ENCODE measurements around the gene ARHGAP8.

ARHGAP8 gene

DNA sequence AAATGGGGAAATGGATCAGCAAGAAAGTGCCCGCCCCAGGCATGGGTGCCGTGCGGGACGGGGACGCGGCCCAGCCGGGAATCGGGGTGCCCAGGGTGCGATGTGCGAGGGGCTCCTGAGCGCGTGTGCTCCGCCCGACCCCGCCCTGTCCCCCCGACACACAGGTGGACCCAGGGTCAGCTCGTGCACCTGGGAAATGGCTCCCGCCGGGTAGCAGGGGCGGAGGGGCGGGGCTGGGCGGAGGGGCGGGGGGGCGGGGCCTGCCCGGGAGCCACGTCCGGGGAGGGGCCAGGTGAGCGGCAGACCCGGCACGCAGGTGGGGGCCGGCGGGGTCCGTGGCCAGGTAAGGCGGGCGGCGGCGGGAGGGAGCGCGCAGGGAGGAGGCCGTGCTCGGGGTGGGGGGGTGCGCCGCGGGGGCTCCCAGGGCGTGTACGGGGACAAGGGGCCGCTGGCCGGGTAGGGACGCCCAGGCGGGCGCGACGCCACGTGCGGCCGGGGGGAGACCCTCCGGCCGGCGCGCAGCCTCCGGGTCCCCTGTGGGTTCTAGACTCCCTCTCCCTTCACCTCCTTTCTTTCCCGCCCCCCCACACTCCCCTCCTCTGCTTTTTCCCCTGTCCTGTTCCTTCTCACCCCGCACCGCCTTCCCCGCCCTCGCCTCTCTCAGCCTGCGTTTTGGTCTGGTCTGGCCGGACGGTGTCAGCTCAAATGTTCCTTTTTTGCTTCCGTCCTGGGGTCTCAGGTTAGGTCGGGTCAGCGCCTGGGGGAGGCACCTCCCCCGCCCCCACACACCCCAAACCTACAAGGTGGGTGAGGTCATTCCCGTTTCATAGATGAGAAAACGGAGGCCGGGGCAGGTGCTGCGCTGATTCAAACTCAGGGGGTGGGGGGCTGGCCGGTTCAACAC, at the start of gene ARHGAP8:
TSS of gene ARHGAP8 (plus strand) at position 291 of the 904 bp plus-strand sequence. CDS start 33,953 bp downstream, outside the sequence.
- DNase-seq (ENCODE audit: low read depth in 3 of 3) = no peak

DNA sequence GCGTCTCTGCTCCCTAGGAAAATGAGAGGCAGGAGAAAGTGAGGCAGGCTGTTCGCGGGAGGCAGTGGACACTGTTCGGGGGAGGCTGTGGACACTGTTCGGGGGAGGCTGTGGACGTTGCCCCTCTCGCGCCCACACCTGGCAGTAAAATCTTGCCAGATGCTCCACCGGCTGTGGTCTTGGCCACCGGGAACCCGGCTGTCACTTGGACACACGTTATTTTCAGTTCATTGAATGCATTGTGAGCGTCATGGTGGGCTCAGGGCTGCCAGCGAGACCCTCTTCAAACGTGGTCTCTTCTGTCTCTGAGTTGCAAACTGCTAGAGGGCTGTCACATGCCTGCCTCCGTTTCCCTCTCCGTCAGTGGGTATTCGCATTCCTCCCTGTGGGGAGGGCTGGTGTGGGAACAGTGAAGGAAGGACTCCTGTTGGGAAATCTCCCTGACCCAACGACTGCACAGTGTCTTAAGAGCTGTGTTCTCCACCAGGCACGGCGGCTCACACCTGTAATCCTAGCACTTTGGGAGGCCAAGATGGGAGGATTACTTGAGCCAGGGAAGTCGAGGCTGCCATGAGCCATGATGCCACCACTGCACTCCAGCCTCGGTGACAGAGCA, 49.0 kb upstream of the ARHGAP8 start:
- no peak for DNase-seq (ENCODE audit: low read depth in 3 of 3)

DNA sequence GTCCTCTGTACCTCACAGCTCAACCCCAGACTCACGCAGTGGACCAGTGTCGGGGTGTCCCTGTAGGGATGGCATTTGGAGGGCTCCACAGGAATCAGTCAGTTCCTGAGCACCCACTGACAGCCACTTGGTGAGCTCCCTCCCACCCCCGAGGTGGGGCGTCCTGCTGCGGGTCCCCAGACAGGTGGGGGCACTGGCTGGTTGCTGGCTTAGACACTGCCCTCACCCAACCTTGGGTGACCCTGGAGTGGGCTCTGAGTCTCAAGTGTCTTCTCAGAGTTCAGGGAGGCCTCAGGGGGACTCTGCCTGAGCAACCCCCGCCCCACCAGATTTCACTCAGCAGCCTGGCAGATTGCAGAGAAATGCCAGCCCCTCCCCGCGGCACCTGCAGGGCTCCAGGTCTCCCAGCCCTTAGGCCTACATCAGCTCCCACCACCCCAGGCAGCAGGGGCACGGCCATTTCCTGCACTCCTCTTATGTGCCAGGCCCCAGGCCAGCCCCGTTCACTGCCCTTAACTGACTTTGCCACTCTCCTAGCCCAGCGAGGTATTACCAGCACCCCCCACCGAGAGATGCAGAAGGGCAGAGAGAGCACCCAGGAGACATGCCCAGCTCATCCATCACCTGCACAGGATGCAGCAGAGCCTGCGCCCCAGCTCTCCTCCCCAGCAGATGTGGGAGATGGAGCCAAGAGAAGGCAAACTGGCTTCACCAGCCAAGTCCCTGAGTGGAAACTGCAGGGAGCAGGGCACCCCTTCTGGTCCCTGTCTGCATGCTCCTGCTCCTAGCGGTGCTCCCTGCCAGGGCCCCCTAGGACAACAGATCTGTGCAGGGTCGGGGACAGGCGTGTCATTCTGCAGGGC, 48.0 kb upstream of the ARHGAP8 start:
- no peak for DNase-seq (ENCODE audit: low read depth in 3 of 3)

- no peak for DNase-seq (ENCODE audit: low read depth in 3 of 3)
Measured at GRCh38 chr22:44705022-44705297, 47.4 kb upstream of the ARHGAP8 start.

GRCh38 chr22:44706488-44706887, 45.9 kb upstream of the ARHGAP8 start:
- DNase-seq (ENCODE audit: low read depth in 3 of 3) = no peak

- no peak for DNase-seq (ENCODE audit: low read depth in 3 of 3)
Measured at GRCh38 chr22:44707178-44707577, 45.2 kb upstream of the ARHGAP8 start.

DNA sequence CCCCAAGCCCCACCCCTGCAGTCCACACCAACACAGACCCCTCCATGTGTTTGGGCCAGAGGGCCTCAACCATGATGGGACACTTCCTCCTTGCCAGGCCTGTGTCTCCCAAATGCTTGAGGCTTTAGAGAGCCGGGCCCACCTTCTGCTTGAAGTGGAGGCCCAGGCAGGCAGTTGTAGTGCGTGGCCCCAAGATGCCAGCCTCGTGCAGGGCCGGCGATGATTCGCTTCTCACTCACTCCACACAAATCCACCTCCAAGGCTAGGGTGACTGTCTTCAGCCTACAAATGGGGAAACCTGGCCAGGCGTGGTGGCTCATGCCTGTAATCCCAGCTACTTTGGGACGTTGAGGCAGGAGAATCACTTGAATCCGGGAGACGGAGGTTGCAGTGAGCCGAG, 44.6 kb upstream of the ARHGAP8 start:
- no peak for DNase-seq (ENCODE audit: low read depth in 3 of 3)

- DNase-seq (ENCODE audit: low read depth in 3 of 3) = no peak
Measured at GRCh38 chr22:44709881-44710392, 42.4 kb upstream of the ARHGAP8 start.

DNA sequence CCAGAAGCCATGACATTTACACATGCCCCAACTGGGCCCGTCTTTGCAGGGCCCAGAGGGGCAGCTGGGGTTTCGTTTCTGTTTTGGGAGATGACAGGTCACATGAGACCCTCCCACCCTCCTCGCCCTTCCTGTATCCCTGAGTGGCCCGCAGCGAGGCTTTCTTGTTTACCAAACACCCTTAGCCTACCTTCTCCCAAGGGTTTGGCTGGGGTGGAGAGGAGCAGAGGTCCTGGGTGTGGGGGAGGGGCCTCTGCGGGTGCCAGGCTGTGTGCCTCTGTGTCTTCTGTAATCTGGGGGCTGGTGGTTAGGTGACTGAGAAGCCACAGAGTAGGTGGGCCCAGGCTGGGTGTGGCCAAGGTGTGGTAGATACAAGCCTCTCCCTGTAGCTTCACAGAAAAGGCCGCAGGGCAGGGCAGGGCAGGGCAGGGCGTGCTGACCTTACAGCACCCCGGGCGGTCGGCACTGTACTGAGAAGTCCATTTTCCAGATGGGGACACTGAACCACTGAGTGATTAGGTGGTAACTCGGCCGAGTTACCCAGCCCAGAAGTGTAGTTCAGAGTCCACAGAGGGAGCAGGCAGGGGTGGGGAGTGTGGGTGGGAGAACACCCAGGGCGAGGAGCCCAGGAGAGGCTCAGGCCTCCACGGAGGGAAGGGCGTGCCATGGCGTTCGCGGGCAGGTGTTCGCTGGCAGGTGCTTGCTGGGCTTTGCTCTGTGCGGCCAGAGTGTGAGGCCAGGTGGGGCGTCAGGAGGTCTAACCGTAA, 41.7 kb upstream of the ARHGAP8 start:
- DNase-seq (ENCODE audit: low read depth in 3 of 3) = no peak

DNA sequence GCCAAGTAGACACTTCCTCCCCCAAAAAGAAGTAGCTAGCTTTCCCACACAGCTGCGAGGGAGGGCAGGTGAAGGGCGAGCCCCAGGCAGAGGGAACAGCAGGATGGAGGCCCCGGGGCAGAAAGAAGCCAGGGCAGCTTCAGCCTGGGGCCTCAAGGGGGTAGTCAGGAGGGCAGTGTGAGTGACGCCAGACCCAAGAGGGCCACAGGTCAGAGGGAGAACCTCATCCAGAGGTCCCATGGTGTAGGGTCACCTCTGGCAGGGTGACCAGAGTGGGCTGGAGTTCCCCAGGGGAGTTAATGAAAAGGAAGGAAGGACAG, 41.2 kb upstream of the ARHGAP8 start:
- DNase-seq (ENCODE audit: low read depth in 3 of 3) = no peak

- DNase-seq (ENCODE audit: low read depth in 3 of 3) = no peak
Measured at GRCh38 chr22:44711690-44712555, 40.5 kb upstream of the ARHGAP8 start.

GRCh38 chr22:44712962-44713361, 39.4 kb upstream of the ARHGAP8 start:
- no peak for DNase-seq (ENCODE audit: low read depth in 3 of 3)

DNA sequence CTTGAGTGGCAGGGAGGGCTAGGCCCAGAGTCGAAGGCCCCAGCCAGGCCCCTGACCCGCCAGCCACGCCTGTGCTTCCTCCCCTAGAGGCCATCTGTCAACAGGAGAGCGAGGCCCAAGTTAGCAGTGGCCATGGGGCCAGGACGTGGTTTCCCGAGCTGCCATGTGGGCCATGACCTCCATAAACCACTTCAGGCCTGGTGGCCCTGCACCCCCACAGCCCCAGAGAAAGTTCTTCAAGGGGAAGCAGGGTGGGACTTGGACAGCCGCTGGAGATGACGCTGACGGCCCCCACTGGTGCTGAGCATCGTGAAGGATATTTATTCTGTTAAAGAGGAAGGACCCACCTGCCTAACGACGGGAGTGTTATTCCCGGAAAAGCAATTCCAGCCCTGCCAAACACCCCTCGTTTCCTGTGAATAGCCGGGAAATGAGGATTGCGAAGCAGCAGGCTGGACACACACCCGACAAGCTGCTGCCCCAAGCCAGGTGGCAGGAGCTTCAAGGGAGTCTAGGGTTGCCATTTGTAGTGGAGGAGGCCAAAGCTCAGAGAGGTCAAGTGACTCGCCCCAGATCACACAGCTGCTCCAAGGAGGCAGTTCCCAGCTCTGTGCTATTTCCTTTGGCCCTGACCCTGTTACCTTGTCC, 37.5 kb upstream of the ARHGAP8 start:
- no peak for DNase-seq (ENCODE audit: low read depth in 3 of 3)

DNA sequence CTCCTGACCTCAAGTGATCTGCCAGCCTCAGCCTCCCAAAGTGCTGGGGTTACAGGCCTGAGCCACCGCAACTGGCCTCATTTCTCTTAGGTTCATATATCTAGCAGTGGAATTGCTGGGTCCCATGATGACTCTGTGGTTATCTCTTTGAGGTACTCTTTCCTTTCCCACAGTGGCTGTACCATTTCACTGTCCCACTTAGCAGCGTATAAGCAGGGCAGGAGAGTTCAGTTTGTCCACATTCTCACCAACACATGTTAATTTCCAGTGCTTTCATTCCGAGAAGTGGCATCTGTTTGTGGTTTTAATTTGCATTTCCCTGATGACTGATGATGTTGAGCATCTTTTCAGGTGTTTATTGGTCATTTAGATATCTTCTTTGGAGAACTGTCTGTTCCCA, 34.0 kb upstream of the ARHGAP8 start:
- DNase-seq (ENCODE audit: low read depth in 3 of 3) = no peak

DNA sequence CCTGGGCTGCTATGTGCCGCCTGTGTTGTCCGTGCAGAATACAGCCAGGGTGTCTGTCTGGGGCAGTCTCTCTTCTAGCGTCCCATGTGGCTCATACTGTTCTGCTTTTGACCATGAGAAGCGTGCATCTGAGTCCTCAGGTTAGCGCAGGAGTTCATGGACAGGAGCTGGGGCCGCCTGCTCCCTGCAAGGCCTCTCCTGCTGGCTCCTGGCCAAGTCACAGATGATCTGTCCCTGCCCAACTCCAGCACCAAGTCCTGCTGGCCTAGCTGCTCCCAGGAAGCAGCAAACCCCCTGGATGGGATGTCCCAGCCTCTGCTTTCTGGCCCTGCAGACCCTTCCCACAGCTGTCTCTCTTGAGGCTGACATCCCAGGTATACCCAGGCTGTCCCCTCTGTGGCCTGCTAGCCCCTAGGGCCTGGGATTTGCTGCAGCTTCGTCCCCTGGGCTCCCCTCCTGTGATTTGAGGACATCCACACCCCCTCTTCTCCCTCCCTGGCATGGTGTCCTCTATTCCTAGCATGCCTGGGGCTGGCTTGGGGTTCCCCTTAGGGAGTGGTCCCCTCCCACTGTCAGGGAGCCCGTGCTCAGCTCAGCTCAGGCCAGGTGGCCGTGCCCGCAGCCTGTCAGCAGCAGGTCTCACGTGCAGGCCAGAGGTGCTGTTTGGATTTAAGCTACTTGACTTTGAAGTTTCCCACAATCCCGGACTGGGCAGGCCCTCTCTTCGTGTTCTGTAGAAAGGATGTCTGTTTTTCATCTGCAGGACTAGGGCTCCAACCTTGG, 32.6 kb upstream of the ARHGAP8 start:
- DNase-seq (ENCODE audit: low read depth in 3 of 3) = no peak

GRCh38 chr22:44721213-44721612, 31.2 kb upstream of the ARHGAP8 start:
- DNase-seq (ENCODE audit: low read depth in 3 of 3) = no peak

DNA sequence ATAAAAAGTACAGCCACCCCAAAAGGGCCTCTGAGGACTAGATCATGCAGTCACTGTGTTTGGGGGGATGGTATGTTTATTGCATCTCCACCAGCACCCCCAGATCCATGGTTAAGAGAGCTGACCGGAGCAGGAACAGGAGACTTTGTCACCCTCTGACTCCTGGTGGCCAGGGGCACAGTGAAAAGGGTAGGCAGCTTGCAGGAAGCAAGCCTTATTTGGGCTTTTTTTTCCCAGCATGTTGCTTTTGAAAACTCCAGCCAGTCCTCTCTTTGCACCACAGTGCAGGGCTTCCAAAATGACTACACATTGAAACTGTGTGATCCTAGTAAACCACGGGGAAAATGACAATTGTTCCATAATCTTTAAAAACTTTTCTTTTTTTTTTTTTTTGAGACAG, 29.8 kb upstream of the ARHGAP8 start:
- no peak for DNase-seq (ENCODE audit: low read depth in 3 of 3)

DNA sequence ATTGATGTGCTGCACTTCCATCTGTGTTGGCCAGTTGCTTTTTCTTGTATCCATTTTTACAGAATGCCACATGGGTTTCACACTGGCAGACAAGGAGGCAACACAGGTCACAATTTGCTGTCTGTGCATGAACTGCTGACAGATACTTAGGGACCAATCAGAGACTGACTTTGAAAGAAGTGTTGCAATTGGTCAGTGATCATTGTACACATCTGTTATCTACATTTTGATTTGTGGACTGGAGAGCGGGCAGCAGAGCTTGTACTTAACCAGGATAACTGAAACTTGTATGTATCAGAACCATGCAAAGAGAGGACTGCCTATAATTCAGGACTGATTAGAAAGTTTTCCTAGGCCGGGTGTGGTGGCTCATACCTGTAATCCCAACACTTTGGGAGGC, 28.6 kb upstream of the ARHGAP8 start:
- no peak for DNase-seq (ENCODE audit: low read depth in 3 of 3)

DNA sequence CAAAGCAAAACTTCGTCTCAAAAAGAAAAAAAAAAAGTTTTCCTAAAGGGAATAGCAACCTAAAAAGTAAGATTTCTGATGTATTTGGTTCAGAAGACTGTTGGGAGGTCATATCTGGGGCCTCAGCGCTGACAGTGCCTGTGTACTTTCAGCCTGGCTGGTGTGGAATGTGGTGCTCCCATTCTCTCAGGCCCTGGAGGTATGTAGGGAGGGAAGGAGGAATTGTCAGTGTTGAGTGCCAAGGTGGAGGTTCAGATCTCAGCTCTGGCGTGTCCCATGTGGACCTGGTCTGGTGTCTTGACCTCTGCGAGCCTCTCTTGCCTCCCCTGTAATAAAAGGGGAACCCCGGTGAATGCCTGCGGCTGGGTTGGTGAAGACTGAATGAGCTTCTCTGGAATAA, 28.0 kb upstream of the ARHGAP8 start:
- no peak for DNase-seq (ENCODE audit: low read depth in 3 of 3)
